ENCODE results near the gene KRT84. TPM values are rescaled to one million over a fixed set of nuclear protein-coding genes. Genes with fewer than 3 reads are reported as not detected.

KRT84 gene
- total RNA-seq = 0.94 TPM
- polyA plus RNA-seq = 2.5 TPM
- long read RNA-seq, donor 1 = 0 reads
- long read RNA-seq, donor 2 = 0 reads
- long read RNA-seq, donor 3 = 0 reads
- long read RNA-seq, donor 4 = 0 reads
- long read RNA-seq, donor 5 = 0 reads
- long read RNA-seq, donor 6 = 0 reads
- long read RNA-seq, donor 7 = 0 reads
- long read RNA-seq, donor 8 = 0 reads
- long read RNA-seq, donor 9 = 0 reads
- long read RNA-seq, donor 10 = 0 reads

GRCh38 chr12:52385226-52385702, at the start of gene KRT84:
Gene KRT84, minus strand, starts transcription at chr12:52385652. Its CDS starts 67 bp downstream, at chr12:52385585.
- no peaks in the 10 kb centered on the region for H3K9me3 ChIP-seq (ENCODE audit: control insufficient read depth in 2 of 2, insufficient read depth in 1 of 2, low read length in 1 of 2)
- WGBS = 99% methylated on average over 11 of the region's 11 CpGs
- peaks cover 0 to 7% of the 10 kb centered on the region in 2 donors for H3K4me1 ChIP-seq (ENCODE audit: control insufficient read depth in 2 of 2, insufficient read depth in 2 of 2, low read length in 2 of 2)
- no peak within 1 kb of the TSS for H3K4me3 ChIP-seq (ENCODE audit: low read length in 2 of 2)
- no peak for DNase-seq (ENCODE audit: low read depth in 6 of 9, low spot score in 9 of 9)
- H3K36me3 ChIP-seq (ENCODE audit: control insufficient read depth in 2 of 2, insufficient read depth in 2 of 2, low read length in 1 of 2) = no peaks in the 10 kb centered on the region
- H3K27ac ChIP-seq (ENCODE audit: low read depth in 1 of 2, low read length in 1 of 2) = no peak within 1 kb of the TSS
- peaks cover 2 to 14% of the 10 kb centered on the region in 2 donors for H3K27me3 ChIP-seq (ENCODE audit: control insufficient read depth in 2 of 2, insufficient read depth in 1 of 2, low read length in 1 of 2)

- DNase-seq (ENCODE audit: low read depth in 6 of 9, low spot score in 9 of 9) = no peak
- Histone ChIP-seq H3K4me1 (ENCODE audit: control insufficient read depth in 2 of 2, insufficient read depth in 2 of 2, low read length in 2 of 2) (no peaks in the 10 kb centered on the region), H3K4me3 (ENCODE audit: low read length in 2 of 2) (no peak overlapping the region), H3K27ac (ENCODE audit: low read depth in 1 of 2, low read length in 1 of 2) (no peak overlapping the region), H3K36me3 (ENCODE audit: control insufficient read depth in 2 of 2, insufficient read depth in 2 of 2, low read length in 1 of 2) (no peaks in the 10 kb centered on the region), H3K27me3 (ENCODE audit: control insufficient read depth in 2 of 2, insufficient read depth in 1 of 2, low read length in 1 of 2) (peaks cover 0 to 2% of the 10 kb centered on the region in 2 donors), H3K9me3 (ENCODE audit: control insufficient read depth in 2 of 2, insufficient read depth in 1 of 2, low read length in 1 of 2) (no peaks in the 10 kb centered on the region)
- 96% methylated on average over 6 of the region's 6 CpGs for WGBS
Observed at GRCh38 chr12:52434760-52435530, 49.5 kb upstream of the KRT84 start.

- no peak for DNase-seq (ENCODE audit: low read depth in 6 of 9, low spot score in 9 of 9)
- Histone ChIP-seq H3K27ac (ENCODE audit: low read depth in 1 of 2, low read length in 1 of 2) (no peak within 1 kb of the TSS), H3K27me3 (ENCODE audit: control insufficient read depth in 2 of 2, insufficient read depth in 1 of 2, low read length in 1 of 2) (peaks cover 0 to 2% of the 10 kb centered on the region in 2 donors), H3K36me3 (ENCODE audit: control insufficient read depth in 2 of 2, insufficient read depth in 2 of 2, low read length in 1 of 2) (no peaks in the 10 kb centered on the region), H3K9me3 (ENCODE audit: control insufficient read depth in 2 of 2, insufficient read depth in 1 of 2, low read length in 1 of 2) (no peaks in the 10 kb centered on the region), H3K4me3 (ENCODE audit: low read length in 2 of 2) (no peak within 1 kb of the TSS), H3K4me1 (ENCODE audit: control insufficient read depth in 2 of 2, insufficient read depth in 2 of 2, low read length in 2 of 2) (no peaks in the 10 kb centered on the region)
- WGBS = 90% methylated on average over 20 of the region's 20 CpGs
Observed at GRCh38 chr12:52434081-52434733, 48.8 kb upstream of the KRT84 start, which contains the start of gene KRT75. Gene KRT75, minus strand, starts transcription at chr12:52434371. Its CDS starts 67 bp downstream, at chr12:52434304.

GRCh38 chr12:52433501-52434080, 48.1 kb upstream of the KRT84 start:
- Histone ChIP-seq H3K4me1 (ENCODE audit: control insufficient read depth in 2 of 2, insufficient read depth in 2 of 2, low read length in 2 of 2) (no peaks in the 10 kb centered on the region), H3K27me3 (ENCODE audit: control insufficient read depth in 2 of 2, insufficient read depth in 1 of 2, low read length in 1 of 2) (peaks cover 0 to 2% of the 10 kb centered on the region in 2 donors), H3K27ac (ENCODE audit: low read depth in 1 of 2, low read length in 1 of 2) (no peak overlapping the region), H3K4me3 (ENCODE audit: low read length in 2 of 2) (no peak overlapping the region), H3K36me3 (ENCODE audit: control insufficient read depth in 2 of 2, insufficient read depth in 2 of 2, low read length in 1 of 2) (no peaks in the 10 kb centered on the region), H3K9me3 (ENCODE audit: control insufficient read depth in 2 of 2, insufficient read depth in 1 of 2, low read length in 1 of 2) (no peaks in the 10 kb centered on the region)
- WGBS = 96% methylated on average over 12 of the region's 12 CpGs
- no peak for DNase-seq (ENCODE audit: low read depth in 6 of 9, low spot score in 9 of 9)

- Histone ChIP-seq H3K9me3 (ENCODE audit: control insufficient read depth in 2 of 2, insufficient read depth in 1 of 2, low read length in 1 of 2) (no peaks in the 10 kb centered on the region), H3K27ac (ENCODE audit: low read depth in 1 of 2, low read length in 1 of 2) (no peak overlapping the region), H3K36me3 (ENCODE audit: control insufficient read depth in 2 of 2, insufficient read depth in 2 of 2, low read length in 1 of 2) (no peaks in the 10 kb centered on the region), H3K4me1 (ENCODE audit: control insufficient read depth in 2 of 2, insufficient read depth in 2 of 2, low read length in 2 of 2) (no peaks in the 10 kb centered on the region), H3K4me3 (ENCODE audit: low read length in 2 of 2) (no peak overlapping the region), H3K27me3 (ENCODE audit: control insufficient read depth in 2 of 2, insufficient read depth in 1 of 2, low read length in 1 of 2) (peaks cover 0 to 4% of the 10 kb centered on the region in 2 donors)
- DNase-seq (ENCODE audit: low read depth in 6 of 9, low spot score in 9 of 9) = no peak
- 93% methylated on average over 6 of the region's 6 CpGs for WGBS
Observed at GRCh38 chr12:52432559-52433207, 47.2 kb upstream of the KRT84 start.

GRCh38 chr12:52428121-52428520, 42.7 kb upstream of the KRT84 start:
- H3K27ac ChIP-seq (ENCODE audit: low read depth in 1 of 2, low read length in 1 of 2) = no peak overlapping the region
- WGBS = 85% methylated on average over 10 of the region's 10 CpGs
- H3K9me3 ChIP-seq (ENCODE audit: control insufficient read depth in 2 of 2, insufficient read depth in 1 of 2, low read length in 1 of 2) = no peaks in the 10 kb centered on the region
- peaks cover 0 to 2% of the 10 kb centered on the region in 2 donors for H3K4me1 ChIP-seq (ENCODE audit: control insufficient read depth in 2 of 2, insufficient read depth in 2 of 2, low read length in 2 of 2)
- no peak overlapping the region for H3K4me3 ChIP-seq (ENCODE audit: low read length in 2 of 2)
- H3K27me3 ChIP-seq (ENCODE audit: control insufficient read depth in 2 of 2, insufficient read depth in 1 of 2, low read length in 1 of 2) = peaks cover 0 to 15% of the 10 kb centered on the region in 2 donors
- no peaks in the 10 kb centered on the region for H3K36me3 ChIP-seq (ENCODE audit: control insufficient read depth in 2 of 2, insufficient read depth in 2 of 2, low read length in 1 of 2)
- DNase-seq (ENCODE audit: low read depth in 6 of 9, low spot score in 9 of 9) = no peak

- H3K27me3 ChIP-seq (ENCODE audit: control insufficient read depth in 2 of 2, insufficient read depth in 1 of 2, low read length in 1 of 2) = peaks cover 0 to 17% of the 10 kb centered on the region in 2 donors
- no peak for DNase-seq (ENCODE audit: low read depth in 6 of 9, low spot score in 9 of 9)
Observed at GRCh38 chr12:52427083-52427482, 41.6 kb upstream of the KRT84 start.

GRCh38 chr12:52426034-52426433, 40.6 kb upstream of the KRT84 start:
- Histone ChIP-seq H3K9me3 (ENCODE audit: control insufficient read depth in 2 of 2, insufficient read depth in 1 of 2, low read length in 1 of 2) (no peaks in the 10 kb centered on the region), H3K27ac (ENCODE audit: low read depth in 1 of 2, low read length in 1 of 2) (no peak overlapping the region), H3K27me3 (ENCODE audit: control insufficient read depth in 2 of 2, insufficient read depth in 1 of 2, low read length in 1 of 2) (peaks cover 0 to 21% of the 10 kb centered on the region in 2 donors), H3K36me3 (ENCODE audit: control insufficient read depth in 2 of 2, insufficient read depth in 2 of 2, low read length in 1 of 2) (no peaks in the 10 kb centered on the region), H3K4me1 (ENCODE audit: control insufficient read depth in 2 of 2, insufficient read depth in 2 of 2, low read length in 2 of 2) (peaks cover 0 to 2% of the 10 kb centered on the region in 2 donors), H3K4me3 (ENCODE audit: low read length in 2 of 2) (no peak overlapping the region)
- no peak for DNase-seq (ENCODE audit: low read depth in 6 of 9, low spot score in 9 of 9)
- WGBS = over 99% methylated on average over 2 of the region's 2 CpGs

More at GRCh38 chr12:52427083-52427482, 41.6 kb upstream of the KRT84 start:
- Histone ChIP-seq H3K27ac (ENCODE audit: low read depth in 1 of 2, low read length in 1 of 2) (no peak overlapping the region), H3K36me3 (ENCODE audit: control insufficient read depth in 2 of 2, insufficient read depth in 2 of 2, low read length in 1 of 2) (no peaks in the 10 kb centered on the region), H3K9me3 (ENCODE audit: control insufficient read depth in 2 of 2, insufficient read depth in 1 of 2, low read length in 1 of 2) (no peaks in the 10 kb centered on the region), H3K4me3 (ENCODE audit: low read length in 2 of 2) (no peak overlapping the region), H3K4me1 (ENCODE audit: control insufficient read depth in 2 of 2, insufficient read depth in 2 of 2, low read length in 2 of 2) (peaks cover 0 to 2% of the 10 kb centered on the region in 2 donors)
- 87% methylated on average over 1 of the region's 1 CpG for WGBS

All from thymus (tissue), 14 donors.